ENCODE measurements around the gene TRERF1.

TRERF1 gene

DNA sequence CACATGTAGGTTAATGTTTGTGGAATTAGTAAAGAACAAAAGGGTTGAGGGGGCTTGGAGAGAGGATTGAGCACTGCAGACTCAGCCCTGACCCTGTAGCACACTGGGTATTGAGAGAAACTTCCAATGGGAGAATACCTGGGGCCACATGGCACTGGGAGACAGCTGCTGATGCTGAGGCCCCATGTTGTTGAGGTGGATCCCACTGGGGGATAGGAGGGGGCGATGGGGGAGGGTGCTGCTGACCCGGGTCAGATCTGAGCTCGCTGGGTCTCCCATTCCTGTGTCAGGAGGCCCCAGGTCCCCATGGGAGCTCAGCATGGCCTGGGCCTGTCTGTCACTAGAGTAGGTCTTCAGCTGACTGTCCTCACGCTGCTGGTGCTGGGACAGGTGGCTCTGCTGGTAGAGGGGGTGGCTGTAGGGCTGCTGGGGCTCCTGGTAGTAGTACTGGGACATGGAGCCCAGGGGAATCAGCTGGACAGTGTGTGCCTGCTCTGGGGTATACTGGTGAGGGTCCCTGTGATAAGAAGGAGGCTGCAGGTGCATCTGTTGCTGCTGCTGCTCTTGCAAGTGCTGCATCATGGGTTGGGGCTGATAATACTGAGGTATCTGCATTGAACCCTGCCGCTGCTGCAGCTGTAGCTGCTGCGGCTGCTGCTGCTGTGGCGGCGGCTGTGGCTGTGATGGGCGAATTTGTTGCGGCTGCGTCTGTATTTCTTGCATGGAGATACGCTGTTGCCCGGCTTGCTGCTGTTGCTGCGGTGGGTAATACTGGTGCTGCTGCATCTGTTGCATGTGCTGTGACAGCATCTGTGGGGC lies 183.5 kb downstream of the TRERF1 start:
- no peak for DNase-seq

DNA sequence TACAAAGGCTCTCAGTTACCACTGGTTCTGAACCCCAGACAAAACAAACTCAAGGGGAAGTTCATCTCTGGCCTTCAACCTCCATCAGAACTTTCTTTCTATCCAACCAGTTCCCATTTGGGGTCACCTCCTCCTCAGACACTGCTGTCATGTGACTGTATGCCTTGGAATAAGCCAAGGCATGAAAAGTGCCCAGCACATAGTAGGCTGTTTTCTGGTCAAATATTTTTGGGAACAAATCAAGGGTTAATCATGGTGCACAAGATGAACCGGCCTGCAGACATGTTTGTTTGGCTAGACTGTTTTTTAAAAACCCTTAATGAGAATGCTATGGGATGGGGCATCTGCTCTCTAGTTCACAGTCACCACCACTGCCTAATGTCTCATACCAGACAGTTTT lies 185.2 kb downstream of the TRERF1 start:
- DNase-seq = no peak

DNA sequence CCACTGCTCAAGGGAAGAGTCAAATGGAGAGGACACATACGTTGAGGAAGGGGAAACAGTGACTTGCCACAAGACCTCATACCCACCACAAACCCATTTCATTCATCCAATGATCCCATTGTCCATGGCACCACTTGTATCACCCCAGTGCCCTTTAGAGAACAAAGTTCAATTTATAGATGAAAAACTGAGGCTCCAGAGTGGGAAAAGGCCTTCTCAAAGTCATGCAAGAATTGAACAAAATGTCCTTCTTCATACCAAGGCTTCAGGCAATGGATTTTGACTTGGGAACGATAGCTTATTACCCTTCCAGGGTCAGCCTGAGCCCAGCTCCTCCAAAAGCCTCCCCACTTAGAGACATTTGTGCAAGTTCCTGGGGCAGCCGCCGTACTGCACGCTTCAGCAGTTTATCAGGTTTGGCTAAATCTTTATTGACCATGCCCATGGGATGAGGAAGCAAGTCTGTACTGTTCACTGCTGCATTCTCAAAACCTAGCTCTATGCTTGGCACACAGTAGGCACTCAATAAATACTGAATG lies 186.8 kb downstream of the TRERF1 start:
- DNase-seq = no peak

DNA sequence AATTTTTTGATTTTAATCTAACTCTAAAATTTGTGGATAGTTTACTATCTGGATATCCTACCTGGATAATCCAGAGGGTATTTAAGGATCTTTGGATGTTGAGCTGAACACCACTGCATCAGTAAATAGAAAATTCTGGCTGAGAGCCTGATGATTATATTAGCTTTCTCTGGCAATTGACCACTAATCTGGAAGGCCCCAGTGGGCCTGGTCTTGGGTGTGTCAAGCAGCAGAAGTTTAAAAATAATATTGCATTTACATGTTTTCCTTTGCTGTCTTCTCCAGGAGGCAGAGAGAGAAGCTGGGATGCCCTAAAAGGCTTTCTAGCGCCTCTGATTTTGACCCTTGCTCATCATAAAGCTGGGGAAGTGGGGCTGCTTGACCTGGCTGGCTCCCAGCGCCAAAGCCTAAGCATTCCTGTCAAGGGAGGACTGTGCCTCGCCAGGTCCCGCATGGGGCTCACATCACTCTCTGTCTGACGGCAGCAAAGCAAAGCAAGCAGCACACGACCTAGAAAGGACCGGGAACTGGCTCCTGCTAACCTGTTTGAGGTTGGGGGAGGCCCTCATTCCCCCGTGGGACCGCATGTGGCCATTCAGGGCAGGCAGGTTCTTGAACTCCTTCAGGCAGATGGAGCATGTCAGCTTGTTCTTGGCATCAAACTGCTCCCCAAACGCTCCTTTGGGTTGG lies 187.4 kb downstream of the TRERF1 start:
- DNase-seq = no peak

DNA sequence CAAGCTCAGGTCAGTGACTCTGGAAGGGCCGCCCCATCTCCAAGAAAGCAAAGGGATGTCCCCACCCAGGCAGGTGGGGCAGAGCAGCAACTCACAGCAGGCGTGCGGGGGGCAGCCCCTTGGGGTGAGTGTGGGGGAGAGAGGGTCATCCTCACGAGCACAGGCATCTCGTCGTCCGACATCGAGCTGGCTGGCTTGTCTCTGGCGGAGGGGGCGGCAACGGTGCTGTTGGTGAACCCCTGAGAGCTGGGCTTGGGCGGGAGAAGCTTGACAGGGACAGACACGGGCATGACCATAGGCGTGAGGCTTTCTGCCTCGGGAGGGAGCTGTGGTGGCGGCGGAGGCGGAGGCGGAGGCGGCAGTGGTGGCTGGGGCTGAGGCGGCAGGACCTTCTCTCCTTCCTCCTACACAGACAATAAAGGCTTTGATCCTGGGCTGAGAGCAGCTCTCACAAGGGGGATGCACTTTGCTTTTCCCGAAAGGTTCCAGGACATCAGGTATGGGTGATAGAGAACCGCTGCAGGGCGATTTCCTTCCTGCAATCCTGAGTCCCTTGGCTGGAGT lies 188.5 kb downstream of the TRERF1 start:
- DNase-seq = no peak

DNA sequence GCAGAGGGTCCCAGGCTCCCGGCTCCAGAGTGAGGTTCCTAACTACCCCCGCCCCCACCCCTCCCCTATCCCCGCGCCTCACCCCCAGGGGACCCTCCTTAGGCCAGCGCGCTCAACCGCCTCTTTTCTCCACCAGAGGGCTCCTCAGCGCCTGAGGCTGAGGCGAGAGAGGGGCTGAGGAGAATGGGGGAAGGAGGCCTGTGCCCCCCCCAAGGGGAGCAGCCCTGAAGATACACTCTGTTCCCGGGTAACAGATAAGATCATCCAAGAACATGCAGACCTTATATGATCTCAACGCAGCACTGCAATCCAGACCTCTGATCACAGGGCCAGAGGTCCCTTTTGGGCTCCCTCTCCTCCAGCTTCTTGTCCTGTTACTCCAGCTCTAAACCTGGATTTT lies 190.8 kb downstream of the TRERF1 start:
- no peak for DNase-seq

DNA sequence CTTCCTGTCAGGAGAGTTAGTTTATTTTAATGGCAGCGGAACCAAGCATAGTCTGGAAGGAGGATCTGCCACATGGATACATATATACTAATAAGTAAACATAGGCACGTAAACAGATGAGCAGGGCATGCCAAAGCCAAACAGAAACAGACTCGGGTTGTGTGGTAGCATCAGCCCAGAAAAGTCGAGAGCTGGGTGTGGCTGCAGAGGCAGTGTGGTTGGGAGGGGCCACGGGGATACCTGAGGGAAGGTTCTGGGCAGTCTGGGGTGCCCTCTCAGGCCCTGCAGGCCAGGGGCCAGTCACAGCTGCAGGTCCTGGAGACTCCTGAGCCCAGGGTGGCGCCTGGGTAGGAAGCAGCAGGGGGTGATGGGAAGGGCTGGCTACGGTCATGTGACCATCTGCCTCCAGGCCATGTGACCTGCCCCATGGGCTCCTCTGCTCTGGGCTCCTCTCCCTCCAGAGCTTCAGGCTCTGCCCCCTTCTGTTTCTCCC lies 191.3 kb downstream of the TRERF1 start:
- no peak for DNase-seq

DNA sequence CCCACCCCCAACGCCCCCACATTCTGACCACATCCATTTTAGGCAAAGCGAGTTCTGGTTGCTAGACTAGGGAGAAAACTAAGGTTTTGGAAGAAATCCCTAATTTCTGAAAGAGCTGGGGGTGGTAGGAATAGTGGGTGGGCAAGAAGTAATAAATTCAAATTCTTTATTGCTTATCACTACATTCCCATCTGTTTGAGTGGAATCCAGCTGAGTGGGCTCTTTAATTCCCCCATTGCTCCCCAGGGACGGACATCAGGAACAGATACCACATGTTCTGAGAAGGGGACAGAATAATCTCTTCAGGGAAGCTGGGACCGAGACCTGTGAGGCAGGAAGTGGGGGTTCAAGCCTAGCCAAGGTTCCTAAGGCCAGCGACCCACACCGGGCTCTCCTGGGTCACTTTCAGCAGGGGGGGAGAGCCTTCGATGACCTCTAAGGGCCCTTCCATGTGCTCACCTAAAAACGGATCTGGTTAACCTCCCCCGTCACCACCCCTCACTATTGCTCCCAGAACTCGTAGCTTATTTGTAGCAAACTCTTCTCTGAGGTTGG lies 191.8 kb downstream of the TRERF1 start:
- DNase-seq = no peak

DNA sequence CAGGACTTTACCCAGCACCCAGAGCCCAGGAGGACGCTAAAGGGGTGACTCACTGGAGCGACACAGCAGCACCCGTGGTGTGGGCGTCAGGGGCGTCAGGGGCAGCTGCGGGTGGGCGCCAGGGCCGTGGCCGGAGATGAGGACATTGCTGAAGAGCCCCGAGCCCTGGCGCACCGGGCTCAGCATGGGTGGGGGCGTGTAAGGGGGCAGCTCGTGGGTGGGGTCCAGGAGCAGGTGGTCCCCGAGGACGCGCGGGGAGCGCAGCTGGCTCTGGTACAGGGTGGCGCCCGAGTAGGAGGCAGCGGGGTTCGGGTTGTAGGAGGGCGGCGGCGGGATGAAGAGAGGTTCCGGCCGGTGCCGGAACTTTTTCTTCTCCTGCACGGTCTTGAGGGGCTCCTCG lies 192.4 kb downstream of the TRERF1 start:
- no peak for DNase-seq

DNA sequence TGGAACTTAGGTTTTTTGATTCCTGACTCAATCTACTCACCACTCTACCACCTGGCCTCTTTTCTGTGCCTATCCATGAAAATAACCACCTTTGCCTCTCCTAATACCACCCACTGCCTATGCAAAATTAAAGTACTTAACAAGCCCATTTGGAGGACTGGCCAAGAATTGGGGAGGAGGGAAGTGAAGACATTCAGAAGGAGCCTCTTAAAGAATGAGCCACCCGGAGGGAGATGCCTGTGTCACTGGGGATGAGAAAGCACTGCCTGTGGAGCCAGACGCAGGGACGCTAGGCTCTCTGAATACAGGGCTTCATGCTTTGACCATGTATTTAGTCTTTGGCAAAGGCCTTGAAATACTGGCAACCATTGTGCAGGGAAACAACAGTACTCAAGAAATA lies 194.1 kb downstream of the TRERF1 start:
- DNase-seq = no peak

DNA sequence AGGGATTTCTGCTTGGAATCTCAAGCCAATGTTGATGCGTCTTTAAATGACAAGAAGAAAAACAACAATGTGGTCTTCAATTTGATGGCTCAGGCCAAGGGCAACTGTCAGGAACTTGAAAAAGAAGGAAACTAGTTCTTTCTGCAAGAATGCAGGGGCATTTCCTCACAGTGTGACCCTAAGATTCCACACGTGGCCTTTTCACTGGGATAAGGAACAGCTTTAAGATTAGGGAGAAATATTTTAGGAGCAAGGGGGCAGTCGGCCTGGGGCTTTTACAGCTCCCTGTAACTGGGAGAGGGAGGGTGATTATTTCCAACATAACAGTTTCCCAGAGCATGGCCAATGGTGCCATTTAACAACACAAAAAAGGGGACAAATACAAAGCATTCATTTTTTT lies 194.7 kb downstream of the TRERF1 start:
- no peak for DNase-seq

DNA sequence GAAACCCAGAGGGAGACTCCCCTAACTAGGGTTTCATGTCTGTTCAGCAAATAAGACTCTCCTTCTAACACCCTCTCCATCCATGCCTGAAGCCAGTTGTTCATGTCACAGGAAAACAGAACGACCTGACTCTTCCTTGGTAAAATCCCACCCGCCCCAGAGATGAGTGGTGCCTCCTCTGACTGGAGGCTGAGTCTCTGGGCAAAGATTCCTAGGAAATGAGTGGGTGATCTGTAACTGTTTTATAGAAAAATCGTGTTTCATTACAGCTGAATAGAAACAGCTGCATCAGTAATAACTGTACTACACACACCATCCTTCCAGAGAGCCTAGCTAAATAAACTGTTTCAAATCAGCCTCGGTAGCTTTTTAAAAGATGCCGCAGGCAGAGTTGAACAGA lies 196.7 kb downstream of the TRERF1 start:
- no peak for DNase-seq

DNA sequence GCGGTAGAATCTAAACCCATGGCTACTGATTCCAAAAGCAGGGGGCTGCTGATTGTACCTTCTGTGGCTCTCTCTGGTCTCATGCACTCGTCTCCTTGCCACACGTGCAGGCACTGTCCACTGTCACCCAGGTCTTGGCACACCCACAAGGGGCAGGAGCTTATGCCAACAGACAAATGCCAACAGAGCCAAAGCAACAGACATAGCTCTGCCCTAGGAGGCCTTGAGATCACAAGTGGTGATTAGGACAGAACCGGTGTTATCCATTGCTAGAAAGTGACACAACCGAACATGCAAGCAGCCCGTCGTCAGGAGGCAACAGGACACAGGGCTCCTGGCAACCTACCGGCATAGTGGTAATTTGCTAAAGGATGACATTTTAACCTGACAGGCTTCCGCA lies 197.2 kb downstream of the TRERF1 start:
- DNase-seq = no peak

DNA sequence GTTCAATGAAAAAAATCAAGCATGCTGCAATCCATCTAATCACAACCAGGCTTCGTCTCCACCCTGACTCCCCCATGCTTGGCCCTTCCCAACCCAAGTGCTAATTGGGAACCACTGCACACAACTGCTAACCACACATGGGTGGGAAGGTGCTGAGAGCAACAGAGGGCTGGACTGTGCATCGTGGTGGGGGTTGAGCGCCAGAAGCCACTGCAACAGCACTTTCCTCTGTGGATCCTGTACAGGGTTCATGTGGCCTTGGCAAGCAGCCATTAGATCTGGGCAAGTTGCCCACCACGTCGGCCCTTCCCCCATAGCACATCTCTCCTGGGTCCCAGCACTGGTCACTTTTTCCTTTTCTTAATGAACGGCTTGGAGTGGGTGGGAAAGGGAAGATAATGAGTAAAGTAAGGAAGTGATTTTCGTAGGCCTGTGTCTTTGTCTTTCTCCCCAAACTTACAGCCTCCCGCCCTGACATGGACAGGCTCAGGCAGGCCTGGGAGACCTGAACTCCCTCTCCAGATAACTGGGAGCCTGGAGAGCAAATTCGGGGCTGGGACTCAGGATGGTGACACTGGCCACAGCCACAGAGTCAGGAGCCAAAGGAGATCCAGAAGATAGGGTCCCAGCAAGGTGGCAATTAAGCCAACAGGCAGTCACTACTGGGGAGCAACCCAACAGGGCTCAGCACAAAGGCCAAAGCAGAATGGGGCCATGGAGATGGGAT lies 199.7 kb downstream of the TRERF1 start:
- DNase-seq = peak; percentile 42

DNA sequence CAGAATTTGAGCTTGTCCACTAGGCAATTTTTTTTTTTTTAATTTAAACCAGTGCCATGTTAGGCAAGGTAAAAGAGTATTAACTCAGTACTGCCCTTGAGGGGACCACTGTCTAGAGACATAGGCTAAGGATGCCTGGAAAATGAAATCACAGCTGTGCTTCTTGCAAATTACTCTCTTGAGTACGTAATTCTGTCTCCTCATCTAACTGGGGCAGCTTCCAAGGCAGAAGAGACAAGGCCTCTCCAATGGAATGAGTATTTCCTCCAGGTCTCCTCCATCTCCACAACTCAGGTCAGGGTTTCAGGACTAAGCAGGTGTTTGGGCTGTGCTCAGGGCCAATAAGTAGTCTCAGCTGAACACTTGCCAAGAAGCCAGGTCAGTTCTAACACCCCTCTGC lies 200.2 kb downstream of the TRERF1 start:
- no peak for DNase-seq

DNA sequence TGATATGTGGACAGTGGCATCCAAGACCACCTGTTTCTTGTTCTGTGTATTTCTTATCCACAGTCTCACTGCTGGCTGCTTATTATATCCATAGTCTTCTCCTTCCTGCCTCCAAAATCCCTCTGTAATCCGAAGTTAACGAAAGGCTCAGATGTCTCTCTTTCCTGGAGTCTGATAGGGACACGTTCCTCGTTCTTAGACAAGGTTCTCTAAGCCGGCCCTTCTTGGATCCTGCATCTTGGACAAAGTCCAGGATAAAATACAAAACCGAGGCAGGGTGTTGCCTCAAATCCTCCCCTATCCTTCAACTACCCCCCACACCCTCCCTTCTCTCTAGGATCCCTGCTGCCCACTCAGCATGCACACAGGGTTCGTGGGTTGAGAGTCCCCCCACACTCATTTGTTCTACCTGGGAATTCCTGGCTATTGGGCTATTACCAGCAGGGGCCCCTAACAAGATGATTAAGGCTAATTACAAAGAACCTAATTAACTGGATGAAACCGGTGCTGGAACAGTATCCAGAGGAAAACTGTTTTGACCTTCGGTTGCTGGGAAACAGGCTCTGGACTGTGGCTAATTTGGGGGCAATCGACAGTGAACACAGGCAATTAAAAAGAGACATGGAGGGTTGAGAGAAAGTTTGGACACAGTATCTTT lies 201.3 kb downstream of the TRERF1 start:
- no peak for DNase-seq

DNA sequence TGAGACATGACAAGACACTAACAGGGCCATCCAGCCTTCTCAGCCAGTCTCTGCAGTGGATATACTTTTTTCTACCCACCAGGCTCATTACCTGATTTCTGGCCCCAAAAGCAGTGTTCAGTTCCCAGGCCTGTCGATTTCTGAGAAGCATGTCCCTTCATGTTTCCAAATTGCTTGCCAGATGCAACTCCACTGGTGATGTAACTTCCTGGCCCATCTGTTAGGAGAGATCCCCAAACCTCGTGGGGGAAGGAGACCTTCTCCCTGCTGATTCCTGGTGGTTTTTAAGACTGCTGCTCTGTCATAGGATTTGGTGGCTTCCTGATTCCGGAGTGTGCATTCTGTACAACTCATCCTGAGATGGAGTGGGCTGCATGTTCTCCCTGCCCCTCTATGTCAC lies 202.4 kb downstream of the TRERF1 start:
- no peak for DNase-seq

DNA sequence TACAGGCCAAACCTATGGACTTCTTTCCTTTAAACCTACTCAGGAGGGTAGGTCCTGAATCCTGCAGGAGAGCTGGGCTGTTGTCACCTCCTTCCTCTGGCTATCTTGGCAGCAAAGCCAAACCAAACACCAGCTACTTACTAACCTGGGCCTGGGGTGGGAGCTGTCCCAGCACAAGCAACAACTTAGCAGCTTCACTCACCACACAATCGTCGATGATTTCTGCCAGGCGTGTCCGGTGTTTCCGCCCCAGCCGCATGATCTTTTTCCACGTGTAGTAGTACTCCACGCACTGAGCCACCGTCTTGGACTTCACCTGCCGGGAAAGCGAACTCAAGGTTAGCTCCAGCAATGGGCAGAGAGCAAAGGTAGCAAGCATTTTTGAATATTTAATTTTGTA lies 208.7 kb downstream of the TRERF1 start:
- no peak for DNase-seq

DNA sequence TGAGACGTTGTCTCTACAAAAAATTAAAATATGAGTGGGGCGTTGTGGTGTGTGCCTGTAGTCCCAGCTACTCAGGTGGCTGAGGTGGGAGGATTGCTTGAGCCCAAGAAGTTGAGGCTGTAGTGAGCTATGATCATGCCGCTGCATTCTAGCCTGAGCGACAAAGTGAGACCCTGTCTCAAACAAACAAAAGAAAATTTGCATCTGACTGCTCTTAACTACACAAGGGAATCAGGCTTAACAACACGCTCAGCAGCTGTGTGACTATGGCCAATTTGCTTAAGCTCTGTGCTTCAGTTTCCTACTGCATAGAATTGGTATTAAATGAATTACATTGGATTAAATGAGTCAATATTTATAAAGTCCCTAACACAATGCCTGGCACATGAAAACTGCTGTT lies 209.8 kb downstream of the TRERF1 start:
- DNase-seq = no peak

DNA sequence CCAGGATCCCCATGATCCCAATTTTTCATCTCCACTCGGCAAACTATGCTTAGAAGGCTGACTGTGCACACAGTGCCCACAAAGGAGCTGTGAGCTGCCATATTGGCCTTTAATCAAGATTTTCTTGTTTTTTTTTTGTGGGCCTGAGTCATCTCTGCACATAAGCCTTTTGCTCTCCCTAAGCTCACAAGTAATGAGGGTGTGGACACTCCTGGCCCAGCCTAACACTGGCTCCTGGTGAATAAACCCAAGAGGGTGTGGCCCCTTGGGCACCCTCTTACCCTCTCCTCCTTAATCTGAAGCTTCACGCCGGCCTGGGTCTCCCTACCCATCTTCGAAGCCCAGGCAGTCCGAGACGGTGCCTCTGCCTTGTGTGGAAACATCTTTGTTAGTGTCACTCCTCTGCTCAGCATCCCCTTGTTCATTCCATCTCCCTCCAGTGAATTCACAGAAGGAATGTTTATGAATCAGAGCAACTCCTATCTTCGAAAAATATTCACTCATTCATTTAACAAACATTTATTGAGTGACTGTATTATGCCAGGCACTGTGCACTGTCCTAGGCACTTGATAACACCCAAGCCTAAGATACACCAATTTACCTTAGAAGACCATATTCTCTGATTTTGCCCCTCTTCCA lies 211.9 kb downstream of the TRERF1 start:
- no peak for DNase-seq

DNA sequence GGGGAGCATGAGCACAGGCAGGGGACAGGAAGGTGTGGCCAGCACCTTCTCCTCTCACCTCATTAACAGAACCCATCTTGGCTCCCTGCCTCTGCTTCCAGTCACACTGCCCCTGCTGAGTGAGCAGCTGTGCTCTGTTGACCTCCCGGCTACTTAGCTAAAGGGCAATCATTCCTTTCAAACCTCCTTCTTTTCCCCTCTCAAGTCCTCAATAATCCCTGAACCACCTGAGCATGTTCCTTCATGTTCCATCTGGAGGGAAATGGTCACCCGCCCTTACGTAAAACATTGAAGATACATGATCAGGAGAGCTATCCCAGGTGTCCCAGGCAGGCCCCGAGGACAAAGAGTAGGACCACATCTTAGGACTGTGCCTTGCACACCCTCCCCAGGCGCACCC lies 212.4 kb downstream of the TRERF1 start:
- no peak for DNase-seq

DNA sequence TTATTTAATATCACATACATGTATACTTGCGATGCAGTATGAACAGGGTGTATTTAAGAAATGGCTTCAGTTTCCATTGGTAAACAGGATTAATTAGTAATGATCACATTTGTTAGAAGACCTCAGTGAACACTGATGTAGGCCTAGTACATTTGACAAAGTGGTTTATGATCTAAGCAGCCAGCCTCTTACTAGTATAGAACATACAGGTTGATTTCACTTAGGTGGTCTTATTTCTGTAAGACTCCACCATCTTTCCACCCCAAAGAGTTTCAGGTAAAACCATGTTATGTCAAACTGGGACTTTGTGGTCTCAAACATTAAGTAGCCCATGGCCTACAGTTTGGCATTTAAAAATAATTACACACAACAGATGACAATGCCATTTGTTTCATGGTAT lies 213.9 kb downstream of the TRERF1 start:
- DNase-seq = no peak
